Fibroblast of skin of scalp (primary cell): ENCODE data around the gene CACNG1.

Source experiments
- DNase-seq: peaks from one replicate; pipeline ENCODE4 v3.0.0-alpha.2; 2013

CACNG1 gene

DNA sequence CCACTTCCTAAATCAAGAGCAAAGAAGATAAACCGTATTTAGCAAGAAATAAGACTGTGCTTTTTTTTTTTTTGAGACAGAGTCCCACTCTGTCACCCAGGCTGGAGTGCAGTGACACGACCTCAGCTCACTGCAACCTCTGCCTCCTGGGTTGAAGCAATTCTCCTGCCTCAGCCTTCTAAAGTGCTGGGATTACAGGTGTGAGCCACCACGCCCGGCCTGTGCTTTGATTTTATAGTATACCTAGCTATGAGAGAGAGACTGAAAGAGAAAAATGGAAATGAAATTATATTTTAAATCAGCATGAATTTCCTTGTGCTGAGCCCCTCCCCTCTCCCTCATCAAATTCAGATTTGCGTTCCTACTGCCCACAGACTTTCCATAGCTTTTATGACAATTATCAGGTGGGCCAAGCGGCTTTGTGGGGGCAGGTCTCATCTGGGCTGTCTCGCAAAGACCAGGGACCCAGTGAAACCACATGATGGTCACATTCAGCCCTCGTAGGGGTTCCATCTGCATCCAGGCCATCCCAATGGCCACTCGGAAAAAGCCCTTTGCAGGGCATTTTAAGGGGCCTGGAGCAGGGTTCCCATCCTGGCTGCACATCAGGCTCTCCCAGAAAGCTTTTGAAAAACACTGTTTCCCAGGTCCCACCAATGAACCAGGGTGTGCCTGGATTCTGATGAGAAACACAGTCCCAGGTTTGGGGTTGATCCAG lies 8.5 kb downstream of the CACNG1 start:
- no peak for DNase-seq

DNA sequence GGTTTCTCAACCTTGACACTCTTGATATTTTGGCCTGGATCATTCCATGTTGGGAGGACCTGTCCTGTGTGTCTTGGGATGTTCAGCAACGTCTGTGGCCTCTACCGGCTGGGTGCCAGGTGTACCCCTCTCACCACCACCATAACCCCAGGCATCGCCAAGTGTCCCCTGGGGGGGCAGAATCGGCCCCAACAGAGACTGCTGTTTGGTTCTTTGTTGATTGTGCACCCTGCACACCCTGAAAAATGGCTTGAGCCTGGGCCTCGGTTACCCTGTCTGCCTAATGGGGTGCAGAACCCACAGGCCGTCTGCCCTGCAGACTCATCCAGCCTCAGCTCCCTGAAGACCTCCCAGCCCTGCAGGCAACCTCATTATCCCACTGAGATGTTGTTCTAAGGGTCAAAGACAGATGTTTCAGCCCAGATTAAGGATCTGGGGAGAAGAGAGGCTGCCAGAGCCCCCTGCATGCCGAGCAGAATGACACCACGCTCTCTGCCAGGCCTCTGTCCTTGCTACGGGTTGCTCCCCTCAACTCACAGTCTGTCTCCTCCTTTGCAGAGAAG lies 9.2 kb downstream of the CACNG1 start:
- DNase-seq = no peak

DNA sequence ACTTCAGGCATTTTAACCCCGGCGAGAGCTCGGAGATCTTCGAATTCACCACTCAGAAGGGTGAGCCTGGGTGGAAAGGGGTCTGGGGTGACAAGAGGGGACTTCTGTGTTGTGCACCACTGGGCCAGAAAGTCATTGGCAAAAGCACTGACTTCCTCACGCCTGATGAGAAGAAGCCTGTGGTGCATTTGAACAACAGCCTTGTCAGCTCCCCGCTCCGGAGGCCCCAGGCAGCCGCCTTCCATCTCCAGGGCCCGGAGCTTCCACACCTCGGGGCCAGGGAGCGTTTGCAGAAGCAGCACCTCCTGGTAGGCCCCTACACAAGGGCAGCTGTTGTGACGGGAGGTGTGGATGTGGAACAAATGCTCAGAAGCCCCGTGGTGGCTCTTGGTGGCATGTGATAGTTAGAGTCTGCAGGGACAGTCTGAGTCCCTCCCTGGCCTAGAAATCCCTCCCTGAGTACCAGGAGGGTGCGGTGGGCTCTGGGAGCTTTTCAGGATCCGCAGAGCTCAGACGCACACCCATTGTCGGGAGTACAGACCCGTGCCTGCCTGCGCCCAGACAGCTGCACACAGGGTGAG lies 9.7 kb downstream of the CACNG1 start:
- DNase-seq = no peak

DNA sequence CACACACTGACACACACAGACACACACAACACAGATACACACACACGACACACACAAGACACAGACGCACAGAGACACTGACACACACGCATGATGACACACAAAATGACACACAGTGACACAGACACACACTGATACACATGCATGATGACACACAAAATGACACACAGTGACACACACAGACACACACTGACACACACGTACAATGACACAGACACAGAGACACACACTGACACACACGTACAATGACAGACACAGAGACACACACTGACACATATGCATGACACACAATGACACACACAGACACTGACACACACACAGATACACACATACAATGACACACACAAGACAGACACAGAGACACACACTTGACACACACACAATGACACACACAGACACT lies 10.3 kb downstream of the CACNG1 start:
- no peak for DNase-seq

DNA sequence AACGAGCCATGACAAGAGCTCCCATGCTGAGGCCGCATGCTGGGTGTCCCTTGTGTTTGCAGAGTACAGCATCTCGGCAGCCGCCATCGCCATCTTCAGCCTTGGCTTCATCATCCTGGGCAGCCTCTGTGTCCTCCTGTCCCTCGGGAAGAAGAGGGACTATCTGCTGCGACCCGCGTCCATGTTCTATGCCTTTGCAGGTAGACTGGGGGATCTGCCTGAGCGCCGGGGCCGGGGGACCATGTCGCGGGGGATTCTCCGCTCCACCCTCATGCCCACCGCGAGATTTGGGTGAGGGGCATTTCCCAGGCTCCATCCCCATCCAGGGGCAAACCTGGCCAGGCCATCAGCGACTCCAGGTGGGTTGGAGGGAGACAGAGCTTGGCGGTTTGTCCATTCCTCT lies 10.7 kb downstream of the CACNG1 start:
- no peak for DNase-seq

DNA sequence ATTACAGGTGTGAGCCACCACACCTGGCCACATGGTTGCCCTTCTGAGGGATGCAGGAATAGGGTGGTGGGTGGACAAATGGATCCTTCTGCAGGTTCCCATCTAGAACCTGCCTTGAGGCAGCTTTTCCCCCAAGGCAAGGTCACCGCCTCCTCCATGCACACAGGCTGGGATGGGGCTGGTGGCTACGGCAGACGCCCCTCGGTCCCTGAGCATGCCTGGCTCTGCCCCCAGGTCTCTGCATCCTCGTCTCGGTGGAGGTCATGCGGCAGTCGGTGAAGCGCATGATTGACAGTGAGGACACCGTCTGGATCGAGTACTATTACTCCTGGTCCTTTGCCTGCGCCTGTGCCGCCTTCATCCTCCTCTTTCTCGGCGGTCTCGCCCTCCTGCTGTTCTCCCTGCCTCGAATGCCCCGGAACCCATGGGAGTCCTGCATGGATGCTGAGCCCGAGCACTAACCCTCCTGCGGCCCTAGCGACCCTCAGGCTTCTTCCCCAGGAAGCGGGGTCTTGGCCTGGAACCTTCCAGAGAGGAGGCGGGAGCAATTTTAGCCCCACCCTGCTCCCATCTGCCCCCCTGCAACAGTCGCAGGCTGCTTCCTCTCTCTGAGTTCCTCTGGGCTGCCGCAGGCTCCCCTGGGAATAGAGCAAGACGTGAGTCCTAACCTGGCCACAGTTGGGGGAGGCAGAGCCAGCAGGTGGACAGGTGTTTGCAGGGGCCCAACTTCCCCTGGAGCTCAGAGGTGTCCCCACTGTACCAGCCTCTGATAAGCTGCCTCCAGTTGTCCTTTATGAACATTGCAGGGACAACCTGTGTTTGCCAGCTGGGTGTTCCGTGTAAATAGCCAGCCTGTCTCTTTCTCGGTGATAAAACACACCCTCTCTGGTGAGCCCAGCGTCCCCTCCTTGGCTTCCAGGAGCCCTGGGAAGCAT lies 11.7 kb downstream of the CACNG1 start:
- DNase-seq = no peak

DNA sequence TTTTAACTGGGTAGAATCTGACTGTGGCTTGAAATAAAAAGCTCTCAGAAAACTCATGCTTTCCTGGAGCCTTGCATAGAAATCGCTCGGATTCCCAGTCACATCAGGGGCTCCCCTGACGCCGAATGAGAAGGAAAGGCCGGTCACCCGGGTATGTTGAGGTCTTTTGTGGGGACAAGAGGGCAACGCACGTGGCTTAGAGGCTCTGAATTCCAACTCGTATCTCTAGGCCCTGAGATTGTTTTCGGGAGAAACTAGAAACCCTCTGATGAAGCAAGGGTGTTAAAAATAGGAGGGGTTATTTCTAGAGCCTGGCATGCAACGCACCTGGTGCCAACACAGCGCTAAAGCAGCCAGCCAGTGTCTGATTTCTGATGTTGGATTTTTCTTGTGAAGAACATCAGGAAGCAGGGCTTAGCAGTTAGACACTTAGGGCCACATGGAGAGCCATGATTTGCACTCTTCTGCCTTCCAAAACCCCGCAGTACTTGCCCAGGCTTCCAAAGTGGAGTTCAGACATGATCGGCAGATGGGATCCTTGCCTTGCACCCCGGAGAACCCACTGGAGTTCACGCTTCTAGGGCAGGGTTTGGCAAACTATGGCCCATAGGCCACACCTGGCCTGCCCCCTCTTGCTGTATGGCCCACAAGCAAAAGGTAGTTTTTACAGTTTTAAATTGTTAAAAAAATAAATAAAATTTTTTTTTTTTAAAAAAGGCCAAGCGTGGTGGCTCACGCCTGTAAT lies 12.6 kb downstream of the CACNG1 start:
- no peak for DNase-seq

DNA sequence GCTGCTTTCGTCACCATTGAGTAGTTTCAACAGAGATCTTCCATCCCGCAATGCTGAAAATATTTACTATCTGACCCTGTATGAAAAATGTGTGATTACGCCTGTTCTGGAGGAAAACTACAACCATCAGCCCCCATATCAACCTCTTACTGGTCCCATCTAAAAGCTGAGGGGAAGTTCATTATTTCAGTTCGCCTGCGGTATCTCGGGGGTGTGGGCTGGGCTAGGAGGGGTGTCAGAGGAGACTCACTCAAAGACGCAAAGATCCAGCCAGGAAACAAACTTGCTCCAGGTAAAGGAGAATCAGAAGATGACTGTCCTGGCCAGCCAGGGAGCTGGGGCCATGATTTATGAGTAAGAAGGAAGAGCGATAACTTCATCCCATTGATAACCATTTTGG lies 13.7 kb downstream of the CACNG1 start:
- DNase-seq = no peak

DNA sequence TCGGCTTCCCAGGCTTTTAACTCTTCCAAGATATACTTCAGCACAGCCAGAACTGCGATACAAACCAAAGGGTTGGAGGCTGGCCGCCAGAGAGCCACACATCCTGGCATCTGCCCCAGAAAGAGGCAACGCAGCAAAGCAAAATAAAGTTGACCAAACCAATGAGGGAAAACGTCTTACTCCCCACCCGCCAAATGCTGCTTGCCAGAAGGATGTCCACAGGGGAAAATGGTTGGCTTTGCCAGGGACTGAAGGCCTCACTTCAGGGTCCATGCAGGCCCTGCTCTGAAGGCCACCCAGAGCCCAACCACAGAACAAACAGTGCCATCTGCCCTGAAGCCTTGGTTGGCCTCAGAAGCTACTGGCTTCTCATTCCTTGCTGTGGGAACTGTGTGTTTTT lies 15.0 kb downstream of the CACNG1 start:
- DNase-seq = no peak

DNA sequence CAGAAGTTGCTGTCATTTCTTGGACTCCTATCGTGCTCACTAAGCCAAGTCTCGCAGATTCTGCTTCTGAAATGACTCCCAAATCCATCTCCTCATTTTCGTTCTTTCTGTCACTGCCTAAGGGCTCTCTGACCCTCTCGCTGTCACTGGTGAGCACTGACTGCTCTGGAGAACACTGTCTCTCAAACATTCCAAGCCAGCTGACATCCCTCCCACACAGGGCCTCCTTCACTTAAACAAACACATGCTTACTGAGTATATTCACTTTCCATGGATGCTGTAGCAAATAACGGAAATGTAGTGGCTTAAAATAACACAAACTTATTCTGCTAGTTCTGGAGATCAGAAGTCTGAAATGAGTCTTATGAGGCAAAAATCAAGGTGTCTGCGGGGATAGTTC lies 18.8 kb downstream of the CACNG1 start:
- DNase-seq = peak; percentile 7

DNA sequence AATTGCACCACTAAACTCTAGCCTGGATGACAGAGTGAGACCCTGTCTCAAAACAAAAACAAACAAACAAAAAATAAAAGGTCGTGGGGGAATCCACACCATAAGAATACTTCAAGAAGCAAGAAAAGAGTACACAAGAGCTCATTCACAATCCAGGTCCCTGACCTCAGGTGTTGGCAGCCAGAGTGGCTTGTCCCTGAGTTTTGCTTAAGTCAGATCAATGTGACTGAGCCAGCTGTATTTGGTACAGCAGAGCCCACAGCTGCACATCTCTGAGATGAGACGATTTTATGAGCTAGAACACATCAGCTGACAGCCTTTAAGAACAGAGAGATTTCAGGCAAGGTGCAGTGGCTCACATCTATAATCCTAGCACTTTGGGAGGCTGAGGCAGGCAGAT lies 22.4 kb downstream of the CACNG1 start:
- DNase-seq = no peak

DNA sequence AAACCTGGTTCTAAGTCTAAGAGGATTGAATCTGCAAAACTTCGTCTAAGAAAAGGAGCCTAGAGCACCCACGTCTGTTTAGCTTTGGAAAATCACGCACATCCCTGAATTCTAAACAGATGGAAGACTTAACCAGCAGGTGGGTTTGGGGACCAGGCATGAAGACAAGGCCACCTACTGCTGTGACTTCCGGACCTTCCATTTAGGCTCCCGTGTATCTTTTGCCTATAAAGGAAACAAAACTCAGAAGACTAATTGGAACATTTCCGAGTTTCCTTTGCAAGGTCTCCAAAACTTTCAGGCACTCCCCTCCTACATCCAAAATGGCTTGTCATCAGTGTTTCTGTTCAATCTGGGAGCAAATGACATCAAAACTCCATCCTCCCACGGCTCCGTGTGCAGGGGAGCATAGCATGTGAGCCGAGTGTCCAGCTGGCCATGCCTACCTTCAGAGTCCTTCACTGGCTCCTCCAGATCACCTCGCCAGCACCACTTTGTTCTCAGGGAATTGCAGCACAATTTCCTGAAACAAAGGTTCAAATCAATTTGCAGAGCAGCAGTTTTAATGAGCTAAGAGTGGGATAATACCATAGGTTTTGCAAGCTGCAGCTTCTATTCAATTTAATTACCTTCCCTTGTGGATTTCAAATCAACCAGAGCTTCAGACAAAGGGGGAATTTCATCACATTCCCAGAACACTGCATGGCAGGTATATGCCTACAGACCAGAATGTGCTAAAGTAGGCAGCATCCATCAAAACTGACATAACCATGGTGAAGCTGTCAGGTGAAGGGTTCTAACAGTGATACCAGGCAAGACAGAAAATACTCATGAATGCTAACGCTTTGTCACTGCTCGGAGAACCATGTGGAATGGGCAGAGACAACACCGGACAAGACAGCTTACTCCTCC lies 23.5 kb downstream of the CACNG1 start:
- no peak for DNase-seq

DNA sequence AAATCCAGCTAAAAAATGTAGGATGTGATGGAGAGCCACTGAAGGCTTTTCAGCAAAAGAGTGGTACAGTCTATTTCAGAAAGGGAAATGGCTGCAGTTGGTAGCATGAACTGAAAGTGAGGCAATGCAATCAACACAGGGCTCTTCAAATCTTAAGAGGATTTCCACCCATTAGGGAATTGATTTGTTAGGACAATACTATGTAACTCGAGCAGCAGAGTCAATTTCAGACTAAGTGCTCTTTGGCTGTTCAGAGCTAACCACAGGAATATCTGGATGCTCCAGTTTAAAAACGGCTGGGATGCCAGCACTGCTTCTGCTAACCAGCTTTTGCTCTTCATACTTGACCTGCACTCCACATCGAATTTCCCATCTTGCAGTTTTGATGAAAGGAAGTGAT lies 24.6 kb downstream of the CACNG1 start:
- no peak for DNase-seq

DNA sequence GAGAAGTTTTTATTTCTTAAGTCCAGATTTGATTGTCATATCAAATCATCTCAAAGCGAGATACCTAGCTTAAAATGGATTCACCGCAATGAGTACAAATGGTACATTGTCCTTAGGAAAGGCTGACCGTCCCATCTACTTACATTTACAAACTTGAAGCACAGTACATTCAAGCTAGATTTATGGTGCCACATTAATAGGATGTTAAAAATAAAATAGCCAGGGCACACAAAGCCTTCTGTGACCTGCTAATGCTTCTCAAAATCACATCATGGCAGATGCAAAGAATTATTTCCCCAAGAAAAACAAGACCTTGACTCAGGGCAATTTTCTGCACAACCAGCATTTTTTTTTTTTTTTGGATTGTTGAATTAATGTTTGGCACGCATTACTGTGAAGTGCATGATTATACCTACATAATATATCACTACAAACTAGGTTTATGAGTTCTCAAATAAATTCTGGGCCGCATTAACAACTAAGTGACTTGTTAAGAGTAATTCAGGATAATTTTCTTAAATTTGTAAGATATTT lies 25.3 kb downstream of the CACNG1 start:
- no peak for DNase-seq

DNA sequence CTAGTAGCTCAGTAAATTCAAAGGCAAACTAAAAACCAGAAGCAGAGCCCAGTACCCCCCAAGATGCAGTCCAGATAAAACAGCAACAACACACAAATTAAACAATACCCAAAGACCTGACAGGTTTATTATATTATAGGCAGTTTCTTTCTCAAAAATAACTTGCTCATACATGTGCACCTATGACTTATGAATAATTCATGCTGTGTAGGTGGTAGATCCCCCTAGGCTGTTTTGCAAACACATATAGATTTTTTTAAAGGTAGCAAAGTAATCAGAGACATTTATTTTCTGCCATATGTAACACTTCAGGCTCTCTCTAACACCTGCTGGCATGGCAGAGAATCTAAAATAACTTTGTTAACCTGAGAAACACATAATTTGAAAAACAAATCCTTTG lies 27.2 kb downstream of the CACNG1 start:
- DNase-seq = no peak

DNA sequence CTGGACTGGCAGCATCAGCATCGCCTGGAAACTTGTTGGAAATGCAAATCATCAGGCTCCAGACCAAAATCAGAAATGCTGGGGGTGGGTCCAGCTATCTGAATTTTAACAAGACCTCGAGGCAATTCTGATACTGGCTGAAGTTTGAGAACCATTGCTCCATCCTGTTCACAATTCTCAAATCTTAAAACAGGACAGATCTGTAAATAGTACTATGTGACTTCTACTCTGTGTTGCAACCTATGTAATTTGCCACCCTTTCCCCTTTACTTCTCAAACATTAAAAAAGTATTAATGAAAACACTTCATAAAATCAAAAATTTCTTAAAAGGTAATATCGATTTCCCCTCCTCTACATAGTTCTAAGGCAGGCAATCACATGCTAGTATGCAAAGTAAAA lies 28.5 kb downstream of the CACNG1 start:
- DNase-seq = no peak

DNA sequence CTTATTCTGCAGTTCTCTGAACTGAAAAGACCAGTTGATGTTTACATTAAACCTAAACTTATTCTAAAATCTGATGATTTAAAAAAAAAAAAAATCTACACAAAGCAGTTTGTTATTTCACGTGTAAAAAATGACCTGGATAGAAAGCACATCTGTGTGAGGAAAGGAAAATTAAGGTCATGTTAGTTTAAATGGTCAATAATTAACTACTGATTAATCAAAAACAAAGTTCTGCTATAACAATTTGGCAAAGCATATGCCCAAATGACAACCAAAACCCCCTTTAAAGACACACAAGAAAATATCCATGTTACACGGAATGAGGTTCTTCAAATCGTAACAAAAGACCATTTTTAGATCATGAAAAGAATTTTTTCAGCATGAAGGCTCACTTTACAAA lies 30.4 kb downstream of the CACNG1 start:
- no peak for DNase-seq

DNA sequence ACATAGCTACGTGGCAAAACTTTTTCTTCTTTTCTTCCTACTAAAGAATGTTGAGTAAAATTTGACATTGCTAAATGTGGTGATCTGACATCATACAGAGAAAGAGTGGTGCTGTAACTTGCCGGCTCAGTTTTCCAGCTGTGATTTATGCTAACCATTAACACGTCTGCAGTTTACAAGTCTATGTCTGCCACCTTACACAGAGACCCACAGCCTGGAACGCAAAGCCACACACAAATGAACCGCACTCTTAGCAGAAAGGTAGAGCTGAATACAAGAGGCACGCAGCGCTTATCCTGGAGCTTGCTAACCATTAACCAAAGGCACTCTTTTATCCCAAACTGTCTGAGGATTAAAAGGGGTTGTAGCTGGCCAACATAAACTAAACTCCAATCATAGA lies 31.9 kb downstream of the CACNG1 start:
- no peak for DNase-seq

DNA sequence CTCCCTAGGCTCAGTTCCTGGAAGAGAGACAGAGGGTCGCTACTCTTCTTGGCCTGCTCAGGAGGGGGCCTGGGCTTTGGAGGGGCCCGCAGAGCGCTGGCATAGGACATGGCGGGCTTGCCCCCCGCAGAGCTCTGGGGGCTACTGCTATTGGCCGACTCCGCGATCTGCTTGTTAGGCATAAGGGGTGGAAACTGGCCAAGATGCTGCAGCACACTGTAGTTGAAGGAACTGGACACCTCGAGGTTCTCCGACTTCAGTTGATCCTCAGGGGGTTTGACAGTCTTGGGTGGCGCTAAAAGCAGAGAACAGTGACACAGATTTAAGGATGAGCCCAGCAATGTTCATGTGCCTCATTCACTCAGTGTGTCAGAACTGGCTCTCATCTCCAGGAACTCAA lies 33.9 kb downstream of the CACNG1 start:
- DNase-seq = no peak

DNA sequence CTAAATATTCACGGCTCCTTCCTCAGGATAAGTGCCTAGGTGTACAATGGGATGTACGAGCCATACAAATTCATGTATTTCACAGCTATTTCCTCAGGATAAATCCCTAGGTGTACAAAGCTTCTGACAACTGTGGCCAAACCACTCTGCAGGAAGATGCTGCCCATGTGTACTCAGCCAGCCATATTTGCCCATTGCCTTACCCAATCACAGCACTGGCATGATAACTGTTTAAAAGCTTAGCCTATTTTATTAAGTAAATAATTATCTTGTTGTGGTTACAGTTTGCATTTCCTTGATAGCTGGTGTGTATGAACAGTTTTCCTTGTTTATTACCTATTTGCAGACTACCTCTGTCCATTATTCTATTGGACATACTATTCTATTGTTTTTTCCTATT lies 35.1 kb downstream of the CACNG1 start:
- no peak for DNase-seq

DNA sequence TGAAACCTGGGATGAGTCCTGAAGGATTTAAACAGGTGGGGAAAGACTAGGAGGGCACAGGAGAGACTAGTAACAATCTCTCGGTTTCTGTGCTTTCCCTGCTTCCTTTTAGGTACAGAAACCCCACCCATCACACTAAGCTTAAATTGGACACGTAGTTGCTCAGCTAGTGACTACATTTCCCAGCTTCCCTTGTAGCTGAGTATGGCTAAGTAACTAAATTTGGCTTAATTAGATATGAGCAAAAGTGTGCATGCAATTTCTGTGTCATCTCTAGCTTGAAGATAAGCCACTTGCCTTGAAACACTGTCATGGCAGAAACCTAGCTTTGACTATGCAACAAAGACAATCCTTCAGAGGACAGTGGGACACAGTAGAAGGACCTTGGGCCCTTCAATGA lies 36.5 kb downstream of the CACNG1 start:
- no peak for DNase-seq
